ENCODE results near the gene GPR160. TPM values are rescaled to one million over a fixed set of nuclear protein-coding genes. Genes with fewer than 3 reads are reported as not detected.

The GPR160 gene
- polyA plus RNA-seq, 1 donor from 2014 or later, result 4.0 TPM

DNA sequence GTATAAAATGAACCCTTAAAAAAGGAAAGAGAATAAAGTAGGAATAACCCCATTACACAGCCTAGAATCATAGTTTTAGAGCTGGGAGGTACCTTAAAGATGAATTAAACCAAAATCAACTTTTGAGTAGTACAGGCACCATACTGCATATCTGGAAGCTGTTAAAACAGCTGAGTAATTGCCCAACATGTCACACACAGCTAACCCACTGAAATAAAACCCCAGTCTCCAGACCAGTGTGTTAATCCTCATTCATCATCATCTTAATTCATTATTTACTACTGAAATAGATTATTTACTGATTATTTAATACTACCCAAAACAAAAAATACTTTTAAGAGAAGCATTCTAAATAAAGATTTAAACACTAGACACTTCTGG, 52.8 kb downstream of the GPR160 start:
- Histone ChIP-seq H3K4me3 (ENCODE audit: low read length) (no peak overlapping the region), H3F3A (ENCODE audit: insufficient read depth, low read length, poor library complexity, severe bottlenecking) (no peaks in the 10 kb centered on the region), H3K79me2 (replicated peaks; ENCODE audit: insufficient read depth, low read length) (no peaks in the 10 kb centered on the region), H3K9me2 (ENCODE audit: insufficient read depth, low read length) (no peaks in the 10 kb centered on the region), H4K20me1 (ENCODE audit: insufficient read depth) (no peaks in the 10 kb centered on the region), H3K9ac (ENCODE audit: low read length) (no peak overlapping the region), H3K27ac (ENCODE audit: low read length) (no peak overlapping the region), H2AFZ (ENCODE audit: low read depth, low read length) (no peak overlapping the region), H3K9me3 (ENCODE audit: low read length) (no peaks in the 10 kb centered on the region), H3K4me2 (ENCODE audit: low read length) (no peak overlapping the region), H3K27me3 (ENCODE audit: insufficient read depth, low read depth, low read length) (no peaks in the 10 kb centered on the region), H3K36me3 (ENCODE audit: insufficient read depth, low read length) (peaks cover 7% of the 10 kb centered on the region)
- TF ChIP-seq, protein P1, sequence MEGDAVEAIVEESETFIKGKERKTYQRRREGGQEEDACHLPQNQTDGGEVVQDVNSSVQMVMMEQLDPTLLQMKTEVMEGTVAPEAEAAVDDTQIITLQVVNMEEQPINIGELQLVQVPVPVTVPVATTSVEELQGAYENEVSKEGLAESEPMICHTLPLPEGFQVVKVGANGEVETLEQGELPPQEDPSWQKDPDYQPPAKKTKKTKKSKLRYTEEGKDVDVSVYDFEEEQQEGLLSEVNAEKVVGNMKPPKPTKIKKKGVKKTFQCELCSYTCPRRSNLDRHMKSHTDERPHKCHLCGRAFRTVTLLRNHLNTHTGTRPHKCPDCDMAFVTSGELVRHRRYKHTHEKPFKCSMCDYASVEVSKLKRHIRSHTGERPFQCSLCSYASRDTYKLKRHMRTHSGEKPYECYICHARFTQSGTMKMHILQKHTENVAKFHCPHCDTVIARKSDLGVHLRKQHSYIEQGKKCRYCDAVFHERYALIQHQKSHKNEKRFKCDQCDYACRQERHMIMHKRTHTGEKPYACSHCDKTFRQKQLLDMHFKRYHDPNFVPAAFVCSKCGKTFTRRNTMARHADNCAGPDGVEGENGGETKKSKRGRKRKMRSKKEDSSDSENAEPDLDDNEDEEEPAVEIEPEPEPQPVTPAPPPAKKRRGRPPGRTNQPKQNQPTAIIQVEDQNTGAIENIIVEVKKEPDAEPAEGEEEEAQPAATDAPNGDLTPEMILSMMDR (IDR thresholded peaks at IDR 0.05; ENCODE audit: poor library complexity, severe bottlenecking), result no peak
- no peak for TF ChIP-seq RAD21 (conservative IDR thresholded peaks at IDR 0.05)
- no peak for TF ChIP-seq EZH2 (IDR thresholded peaks at IDR 0.05; ENCODE audit: borderline replicate concordance, insufficient read depth, low read length, poor library complexity, severe bottlenecking)
- no peak for TF ChIP-seq POLR2AphosphoS5 (IDR thresholded peaks at IDR 0.05)
- no peak for TF ChIP-seq TAF1 (IDR thresholded peaks at IDR 0.05; ENCODE audit: low read depth)
- no peak for TF ChIP-seq EP300 (conservative IDR thresholded peaks at IDR 0.05; ENCODE audit: poor library complexity, severe bottlenecking)
- TF ChIP-seq SMC3 (conservative IDR thresholded peaks at IDR 0.05; ENCODE audit: poor library complexity), result no peak
- TF ChIP-seq MXI1 (conservative IDR thresholded peaks at IDR 0.05; ENCODE audit: poor library complexity, severe bottlenecking), result no peak
- no peak for TF ChIP-seq REST (IDR thresholded peaks at IDR 0.05; ENCODE audit: borderline replicate concordance)

DNA sequence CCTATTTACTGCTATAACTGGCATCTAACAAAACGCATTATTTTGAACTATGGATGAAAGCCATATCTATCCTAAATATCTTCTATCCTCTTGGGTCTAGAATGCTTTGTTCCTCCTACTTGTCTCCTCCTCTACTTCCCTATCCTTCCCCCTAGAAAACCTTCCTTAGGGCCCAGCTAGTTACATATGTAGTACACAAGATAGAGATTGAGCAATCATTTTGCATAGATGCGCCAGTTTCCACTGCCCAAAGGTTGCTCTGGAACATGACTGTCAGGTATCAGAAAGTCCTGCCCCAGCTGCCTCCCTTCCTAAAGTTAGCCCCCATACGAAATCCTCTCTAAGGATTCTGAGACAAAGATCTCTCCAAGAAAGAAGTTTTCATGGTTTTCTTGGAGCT, 55.1 kb downstream of the GPR160 start:
- TF ChIP-seq, protein P1 (IDR thresholded peaks at IDR 0.05; ENCODE audit: poor library complexity, severe bottlenecking), result no peak
- TF ChIP-seq EP300 (conservative IDR thresholded peaks at IDR 0.05; ENCODE audit: poor library complexity, severe bottlenecking), result no peak
- Histone ChIP-seq H3K27ac (ENCODE audit: low read length) (no peak overlapping the region), H3K4me3 (ENCODE audit: low read length) (no peak overlapping the region), H4K20me1 (ENCODE audit: insufficient read depth) (no peaks in the 10 kb centered on the region), H3K27me3 (ENCODE audit: insufficient read depth, low read depth, low read length) (no peaks in the 10 kb centered on the region), H3K9me2 (ENCODE audit: insufficient read depth, low read length) (no peaks in the 10 kb centered on the region), H3K9ac (ENCODE audit: low read length) (no peak overlapping the region), H3K36me3 (ENCODE audit: insufficient read depth, low read length) (peaks cover 7% of the 10 kb centered on the region), H2AFZ (ENCODE audit: low read depth, low read length) (no peak overlapping the region), H3K79me2 (replicated peaks; ENCODE audit: insufficient read depth, low read length) (no peaks in the 10 kb centered on the region), H3F3A (ENCODE audit: insufficient read depth, low read length, poor library complexity, severe bottlenecking) (no peaks in the 10 kb centered on the region), H3K9me3 (ENCODE audit: low read length) (no peaks in the 10 kb centered on the region), H3K4me2 (ENCODE audit: low read length) (no peak overlapping the region)
